H9 (cell line): ENCODE data around the gene NOTCH1. TPM values are rescaled to one million over a fixed set of nuclear protein-coding genes. Genes with fewer than 3 reads are reported as not detected.

ENCODE experiments used
- DNase-seq: peaks from one replicate; pipeline ENCODE4 v3.0.0-alpha.2; 2017
- H2AFZ ChIP-seq: one replicate; pipeline ENCODE4 v1.6.1; 2013; ENCODE audit warnings: mild to moderate bottlenecking, low read length, control low read depth, moderate library complexity
- H2AK5ac ChIP-seq: 2 replicates; pipeline ENCODE4 v1.6.1; 2013; ENCODE audit warnings: low read length, control low read depth, mixed read lengths; ENCODE audit not compliant: insufficient read length
- H2BK120ac ChIP-seq: one replicate; pipeline ENCODE4 v1.6.1; 2013; ENCODE audit warnings: low read depth, mild to moderate bottlenecking, low read length, control low read depth, inconsistent platforms; ENCODE audit not compliant: poor library complexity, severe bottlenecking
- H2BK12ac ChIP-seq: 2 replicates; pipeline ENCODE4 v1.6.1; 2013; ENCODE audit warnings: low read length, control low read depth, mixed read lengths, low read depth; ENCODE audit not compliant: insufficient read length
- H2BK15ac ChIP-seq: 2 replicates; pipeline ENCODE4 v1.6.1; 2013; ENCODE audit warnings: low read depth, low read length, control low read depth
- H2BK20ac ChIP-seq: one replicate; pipeline ENCODE4 v1.6.1; 2013; ENCODE audit warnings: low read depth, mild to moderate bottlenecking, low read length, control low read depth, inconsistent platforms; ENCODE audit not compliant: poor library complexity, severe bottlenecking
- H2BK5ac ChIP-seq: 2 replicates; pipeline ENCODE4 v1.6.1; 2013; ENCODE audit warnings: low read length, control low read depth, mixed read lengths; ENCODE audit not compliant: insufficient read length
- H3K14ac ChIP-seq: 2 replicates; pipeline ENCODE4 v1.6.1; 2013; ENCODE audit warnings: low read length, control low read depth; ENCODE audit not compliant: insufficient read depth
- H3K18ac ChIP-seq: 2 replicates; pipeline ENCODE4 v1.6.1; 2013; ENCODE audit warnings: low read depth, mild to moderate bottlenecking, mixed read lengths, low read length, control low read depth; ENCODE audit not compliant: insufficient read length
- H3K23ac ChIP-seq: 2 replicates; pipeline ENCODE4 v1.6.1; 2013; ENCODE audit warnings: low read length, control low read depth, mixed read lengths, low read depth; ENCODE audit not compliant: insufficient read length
- H3K23me2 ChIP-seq: 2 replicates; pipeline ENCODE4 v1.6.1; 2013; ENCODE audit warnings: low read depth, mild to moderate bottlenecking, mixed read lengths, low read length, control low read depth; ENCODE audit not compliant: insufficient read length, poor library complexity, severe bottlenecking
- H3K27ac ChIP-seq: 2 replicates; pipeline ENCODE4 v1.5.1; 2013; ENCODE audit warnings: low read length, control low read depth, mixed read lengths, low read depth; ENCODE audit not compliant: insufficient read length
- H3K27me3 ChIP-seq: 2 replicates; pipeline ENCODE4 v1.6.1; 2013; ENCODE audit warnings: low read length, control low read depth, inconsistent platforms; ENCODE audit not compliant: insufficient read depth
- H3K4ac ChIP-seq: 2 replicates; pipeline ENCODE4 v1.6.1; 2013; ENCODE audit warnings: low read depth, mild to moderate bottlenecking, control low read depth, inconsistent platforms, low read length, moderate library complexity
- H3K4me1 ChIP-seq: 2 replicates; pipeline ENCODE4 v1.6.1; 2013; ENCODE audit warnings: low read length, control low read depth, inconsistent platforms; ENCODE audit not compliant: insufficient read depth
- H3K4me2 ChIP-seq: 2 replicates; pipeline ENCODE4 v1.6.1; 2013; ENCODE audit warnings: low read length, control low read depth, mixed read lengths; ENCODE audit not compliant: insufficient read length, insufficient read depth
- H3K56ac ChIP-seq: 2 replicates; pipeline ENCODE4 v1.6.1; 2013; ENCODE audit warnings: low read depth, mild to moderate bottlenecking, mixed read lengths, low read length, control low read depth; ENCODE audit not compliant: insufficient read length
- H3K79me1 ChIP-seq: 2 replicates; pipeline ENCODE4 v1.6.1; 2013; ENCODE audit warnings: low read depth, mild to moderate bottlenecking, moderate library complexity, low read length, control low read depth, inconsistent platforms; ENCODE audit not compliant: insufficient read depth, poor library complexity, severe bottlenecking
- H3K79me2 ChIP-seq: 2 replicates; pipeline ENCODE4 v1.6.1; 2013; ENCODE audit warnings: low read length, control low read depth, inconsistent platforms; ENCODE audit not compliant: insufficient read depth
- H3K9ac ChIP-seq: 2 replicates; pipeline ENCODE4 v1.6.1; 2013; ENCODE audit warnings: low read length, control low read depth, mixed read lengths; ENCODE audit not compliant: insufficient read length; ENCODE audit errors: extremely low read depth
- H3K9me3 ChIP-seq: one replicate; pipeline ENCODE4 v1.6.1; 2013; ENCODE audit warnings: low read depth, low read length, inconsistent platforms; ENCODE audit not compliant: control insufficient read depth
- H3T11ph ChIP-seq: one replicate; pipeline ENCODE4 v1.6.1; 2013; ENCODE audit warnings: mild to moderate bottlenecking, low read length, control low read depth, inconsistent platforms
- H4K20me1 ChIP-seq: one replicate; pipeline ENCODE4 v1.6.1; 2013; ENCODE audit not compliant: control insufficient read depth, insufficient read length, insufficient read depth
- H4K5ac ChIP-seq: 2 replicates; pipeline ENCODE4 v1.6.1; 2013; ENCODE audit warnings: low read depth, mild to moderate bottlenecking, mixed read lengths, low read length, control low read depth; ENCODE audit not compliant: insufficient read length
- H4K8ac ChIP-seq: replicated peaks from 2 replicates; pipeline ENCODE4 v1.6.1; 2013; ENCODE audit warnings: low read length, control low read depth, mixed read lengths, low read depth; ENCODE audit not compliant: insufficient read length
- H4K91ac ChIP-seq: 2 replicates; pipeline ENCODE4 v1.6.1; 2013; ENCODE audit warnings: low read depth, mild to moderate bottlenecking, moderate library complexity, mixed read lengths, low read length, control low read depth; ENCODE audit not compliant: insufficient read length
- H3K27ac Mint-ChIP-seq, 3 experiments: 2 replicates in 2 of 3; 3 replicates in 1 of 3; pipeline ENCODE4 v1.8.0; 2020 to 2021; ENCODE audit warnings: mixed read lengths in 3 of 3, mild to moderate bottlenecking in 1 of 3, moderate library complexity in 1 of 3
- H3K27me3 Mint-ChIP-seq: 2 replicates; pipeline ENCODE4 v1.8.0; 2021; ENCODE audit warnings: low read depth, mild to moderate bottlenecking, moderate library complexity, mixed read lengths
- H3K36me3 Mint-ChIP-seq, 3 experiments: 2 replicates in 2 of 3; 3 replicates in 1 of 3; pipeline ENCODE4 v1.8.0; 2020 to 2021; ENCODE audit warnings: low read depth in 3 of 3, mixed read lengths in 3 of 3; ENCODE audit not compliant: insufficient read depth in 1 of 3
- H3K4me1 Mint-ChIP-seq, 2 experiments: 2 replicates each; pipeline ENCODE4 v1.8.0; 2020; ENCODE audit warnings: mixed read lengths in 2 of 2
- H3K4me3 Mint-ChIP-seq, 2 experiments: 2 replicates in 1 of 2; 3 replicates in 1 of 2; pipeline ENCODE4 v1.8.0; 2020 to 2021; ENCODE audit warnings: mild to moderate bottlenecking in 2 of 2, mixed read lengths in 2 of 2, moderate library complexity in 1 of 2
- H3K9me3 Mint-ChIP-seq, 2 experiments: 2 replicates in 1 of 2; 3 replicates in 1 of 2; pipeline ENCODE4 v1.8.0; 2020; ENCODE audit warnings: mild to moderate bottlenecking in 2 of 2, mixed read lengths in 2 of 2, moderate library complexity in 1 of 2
- CTCF ChIP-seq: fragments of 200-600 bp; sonication (generic); conservative IDR thresholded peaks from 3 replicates; pipeline ENCODE4 v1.8.0; 2021; ENCODE audit warnings: antibody characterized with exemption, mild to moderate bottlenecking
- WGBS: extraction: QIAGEN DNeasy Blood & Tissue Kit; methylation state at CpG from one replicate; pipeline ENCODE4 v1.1.7; 2013; ENCODE audit warnings: missing lambda C conversion rate, low lambda C conversion rate, mixed read lengths; ENCODE audit not compliant: insufficient read length; ENCODE audit errors: extremely low coverage; 5-methylcytosine and 5-hydroxymethylcytosine counted together
- total RNA-seq: library from RNA; stranded (reverse); gene quantifications from 2 replicates; pipeline ENCODE4 v1.2.1, GENCODE V29; 2021

Gene NOTCH1
- total RNA-seq, 1 experiment from 2014 or later: 71.6 TPM

GRCh38 chr9:136514022-136514714, 31.7 kb downstream of the NOTCH1 start:
- Histone ChIP-seq H4K8ac (no peak overlapping the region), H3K9me3 (no peaks in the 10 kb centered on the region), H2AFZ (no peak overlapping the region), H3K4me2 (no peak overlapping the region), H2BK5ac (no peak overlapping the region), H3K23me2 (no peaks in the 10 kb centered on the region), H3K23ac (no peak overlapping the region), H4K5ac (no peak overlapping the region), H3K18ac (no peak overlapping the region), H3K14ac (no peak overlapping the region), H2AK5ac (no peak overlapping the region), H2BK120ac (no peak overlapping the region), H4K20me1 (peaks cover 3% of the 10 kb centered on the region), H3K27me3 (no peaks in the 10 kb centered on the region), H3K4ac (no peak overlapping the region), H3K56ac (no peak overlapping the region), H3T11ph (no peak overlapping the region), H3K27ac (no peak overlapping the region), H3K9ac (no peak overlapping the region), H3K79me1 (no peaks in the 10 kb centered on the region), H2BK15ac (no peak overlapping the region), H2BK20ac (no peak overlapping the region), H4K91ac (no peak overlapping the region), H2BK12ac (no peak overlapping the region), H3K4me1 (no peaks in the 10 kb centered on the region), H3K79me2 (no peaks in the 10 kb centered on the region)
- H3K36me3 Mint-ChIP-seq: peaks cover 4 to 58% (median 54%) of the 10 kb centered on the region in 3 experiments; a peak in 6 of 7 replicates
- no peak overlapping the region for H3K4me3 Mint-ChIP-seq
- H3K27ac Mint-ChIP-seq: no peak overlapping the region; a peak in 1 of 7 replicates
- H3K4me1 Mint-ChIP-seq: no peaks in the 10 kb centered on the region
- WGBS: no CpG with 5 or more reads among the region's 29 CpGs
- no peak for DNase-seq
- TF ChIP-seq CTCF: no peak
- H3K9me3 Mint-ChIP-seq: no peaks in the 10 kb centered on the region
- H3K27me3 Mint-ChIP-seq: no peaks in the 10 kb centered on the region
